Transverse colon (tissue), 4 donors: ENCODE measurements around the gene CDC42EP5. TPM values are rescaled to one million over a fixed set of nuclear protein-coding genes. Genes with fewer than 3 reads are reported as not detected.

ENCODE experiments used
- DNase-seq: peaks from one replicate; pipeline ENCODE4 v3.0.0-alpha.2; 2019
- H3K27ac ChIP-seq, 4 donors: fragments of 200-600 bp; sonication (generic); 2 replicates each; pipeline ENCODE4 v1.5.1; 2016 to 2018; ENCODE audit warnings: inconsistent platforms in 4 of 4
- H3K27me3 ChIP-seq: fragments of 200-600 bp; sonication (generic); 2 replicates; pipeline ENCODE4 v1.5.1; 2017; ENCODE audit warnings: inconsistent platforms
- H3K36me3 ChIP-seq, 4 donors: fragments of 200-600 bp; sonication (generic); 2 replicates each; pipeline ENCODE4 v1.5.1; 2017 to 2019; ENCODE audit warnings: inconsistent platforms in 4 of 4
- H3K4me1 ChIP-seq, 4 donors: fragments of 200-600 bp; sonication (generic); 2 replicates each; pipeline ENCODE4 v1.5.1; 2017 to 2020; ENCODE audit warnings: inconsistent platforms in 4 of 4
- H3K4me3 ChIP-seq, 4 donors: fragments of 200-600 bp; sonication (generic); 1 replicate in 1 of 4; 2 replicates in 3 of 4; pipeline versions ENCODE4 v1.5.1 to v1.6.1; 2017 to 2019; ENCODE audit warnings: inconsistent platforms in 4 of 4
- H3K9me3 ChIP-seq, 2 donors: fragments of 200-600 bp; sonication (generic); 2 replicates each; pipeline ENCODE4 v1.5.1; 2017 to 2019; ENCODE audit warnings: inconsistent platforms in 2 of 2
- EP300 ChIP-seq: sonication (generic); formaldehyde crosslinking; IDR thresholded peaks from one replicate; pipeline ENCODE4 v1.6.1; 2017; ENCODE audit warnings: antibody characterized with exemption, low read depth
- POLR2A ChIP-seq: fragments of 450-650 bp; IDR thresholded peaks from one replicate; pipeline ENCODE4 v1.6.1; 2016; ENCODE audit warnings: antibody characterized with exemption, mild to moderate bottlenecking, moderate library complexity
- POLR2AphosphoS5 ChIP-seq, 3 donors: sonication (generic); formaldehyde crosslinking; IDR thresholded peaks; one replicate each; pipeline ENCODE4 v1.6.1; 2016; ENCODE audit warnings: antibody characterized with exemption in 3 of 3
- WGBS, 2 donors: methylation state at CpG; one replicate each; pipeline ENCODE4 v1.1.5; 2018; ENCODE audit warnings: low coverage in 1 of 2; 5-methylcytosine and 5-hydroxymethylcytosine counted together
- in situ Hi-C, 4 donors: fragments of 200-750 bp; cut with MboI; loops; one replicate each; pipeline versions ENCODE4 v1.15.0 to v1.15.1; 2017; ENCODE audit warnings: low sequenced_read_pairs in 3 of 4, low pct_ligation_motif_present in 1 of 4, low pct_unique_long_range_greater_than_20kb in 1 of 4
- intact Hi-C: fragments of 100-400 bp; cut with DNase I; formaldehyde crosslinking; loops from one replicate; pipeline ENCODE4 v1.15.1; 2023; ENCODE audit warnings: low total_unique reads
- total RNA-seq, 4 donors: library from RNA; depleted of rRNA; stranded (reverse); fragments of >200 nt; gene quantifications; one replicate each; pipeline ENCODE4 v1.1.0, GENCODE V29; 2016
- TF ChIP-seq, protein P1 (sequence below), 5 experiments: fragments of 200-600 bp in 3 of 5; fragments of 450-650 bp in 2 of 5; sonication (generic) in 3 of 5; IDR thresholded peaks; 1 replicate in 2 of 5; 2 replicates in 3 of 5; pipeline ENCODE4 v1.5.1; 2016 to 2017; ENCODE audit warnings: antibody characterized with exemption in 5 of 5, inconsistent platforms in 3 of 5, mild to moderate bottlenecking in 2 of 5, moderate library complexity in 1 of 5

The CDC42EP5 gene
- total RNA-seq, 4 donors from 2014 or later, result 210 to 231 (median 214) TPM

DNA sequence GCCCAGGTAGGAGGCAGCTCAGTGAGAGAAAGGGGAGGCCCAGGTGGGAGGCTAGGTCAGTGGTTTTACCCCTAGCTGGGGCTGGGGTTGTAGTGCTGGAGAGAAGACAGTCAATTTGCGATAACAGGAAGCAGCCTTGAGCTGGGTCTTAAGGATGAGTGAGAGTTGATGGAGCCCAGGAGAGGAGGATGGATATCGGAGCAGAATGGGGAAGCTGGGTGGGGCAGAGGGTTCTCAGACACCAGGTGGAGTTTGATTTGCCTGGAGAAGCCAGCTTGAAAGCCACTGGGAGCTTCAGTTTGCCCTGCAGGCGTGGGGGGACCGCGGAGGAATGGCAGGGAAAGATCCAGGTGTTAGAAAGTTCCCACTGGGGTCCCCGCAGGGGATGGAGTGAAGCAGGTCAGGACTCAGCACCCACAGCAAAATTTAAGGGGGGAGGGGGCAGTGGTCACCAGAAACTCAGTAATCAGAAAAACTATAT is 836 bp upstream of the CDC42EP5 start:
- Histone ChIP-seq H3K27ac (peak overlapping the region; percentile 86 to 96 (median 92)), H3K27me3 (peaks cover 15% of the 10 kb centered on the region), H3K4me3 (peak overlapping the region in 3 of 4 donors; percentile 42 to 63 (median 54)), H3K4me1 (peaks cover 9 to 43% (median 32%) of the 10 kb centered on the region in 4 donors), H3K9me3 (no peaks in the 10 kb centered on the region), H3K36me3 (no peaks in the 10 kb centered on the region)
- WGBS, 2 donors, result 45 to 57% methylated on average over 1 to 6 of the region's 6 CpGs
- intact Hi-C loops (no loop called here), in situ Hi-C loops (no loop called here)
- TF ChIP-seq, protein P1, sequence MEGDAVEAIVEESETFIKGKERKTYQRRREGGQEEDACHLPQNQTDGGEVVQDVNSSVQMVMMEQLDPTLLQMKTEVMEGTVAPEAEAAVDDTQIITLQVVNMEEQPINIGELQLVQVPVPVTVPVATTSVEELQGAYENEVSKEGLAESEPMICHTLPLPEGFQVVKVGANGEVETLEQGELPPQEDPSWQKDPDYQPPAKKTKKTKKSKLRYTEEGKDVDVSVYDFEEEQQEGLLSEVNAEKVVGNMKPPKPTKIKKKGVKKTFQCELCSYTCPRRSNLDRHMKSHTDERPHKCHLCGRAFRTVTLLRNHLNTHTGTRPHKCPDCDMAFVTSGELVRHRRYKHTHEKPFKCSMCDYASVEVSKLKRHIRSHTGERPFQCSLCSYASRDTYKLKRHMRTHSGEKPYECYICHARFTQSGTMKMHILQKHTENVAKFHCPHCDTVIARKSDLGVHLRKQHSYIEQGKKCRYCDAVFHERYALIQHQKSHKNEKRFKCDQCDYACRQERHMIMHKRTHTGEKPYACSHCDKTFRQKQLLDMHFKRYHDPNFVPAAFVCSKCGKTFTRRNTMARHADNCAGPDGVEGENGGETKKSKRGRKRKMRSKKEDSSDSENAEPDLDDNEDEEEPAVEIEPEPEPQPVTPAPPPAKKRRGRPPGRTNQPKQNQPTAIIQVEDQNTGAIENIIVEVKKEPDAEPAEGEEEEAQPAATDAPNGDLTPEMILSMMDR (IDR thresholded peaks at IDR 0.05), result no peak
- no peak for DNase-seq

DNA sequence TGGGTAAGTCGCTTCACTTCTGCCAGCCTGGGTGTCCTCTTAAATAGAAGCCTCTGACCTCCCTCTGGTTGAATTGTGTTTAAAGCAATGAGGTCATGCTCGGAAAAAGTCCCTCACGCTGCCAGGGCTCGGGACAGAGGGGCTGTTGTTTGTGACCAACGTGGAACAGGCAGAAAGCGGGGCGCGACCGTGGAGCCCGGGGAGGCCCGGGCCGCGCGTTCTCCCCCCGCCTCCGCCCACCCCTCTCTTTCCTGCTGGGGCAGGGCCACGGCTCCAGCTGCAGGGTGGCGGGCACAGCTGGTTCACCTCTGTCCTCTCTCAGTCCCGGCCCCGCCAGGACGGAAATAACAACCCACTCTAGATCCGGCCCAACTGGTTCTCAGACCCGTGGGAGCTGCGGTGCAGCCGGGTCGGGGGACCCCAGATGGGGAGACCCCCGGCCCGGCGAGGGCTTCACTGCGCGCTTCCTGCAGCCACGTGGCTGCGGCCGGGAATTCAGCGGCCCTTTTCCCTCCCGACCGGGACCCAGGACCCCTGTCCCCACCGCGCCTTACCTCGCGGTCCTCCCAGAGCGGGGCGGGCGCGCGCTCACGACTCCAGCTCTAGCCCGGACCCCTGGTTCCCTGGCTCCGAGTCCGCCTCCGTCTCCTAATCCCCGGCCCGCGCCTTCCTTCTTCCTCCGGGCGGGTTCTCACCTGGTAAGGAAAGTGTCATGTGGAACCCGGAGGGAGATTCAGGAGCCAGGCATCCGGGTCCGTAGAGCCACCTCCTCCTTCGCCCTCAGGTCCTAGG is 1.9 kb downstream of the CDC42EP5 start:
- no peaks in the 10 kb centered on the region for H3K9me3 ChIP-seq
- 9 to 14% methylated on average over 1 to 48 of the region's 60 CpGs for WGBS, 2 donors
- in situ Hi-C loops (no loop called here), intact Hi-C loops (no loop called here)
- no peaks in the 10 kb centered on the region for H3K36me3 ChIP-seq
- H3K27me3 ChIP-seq, result peaks cover 15% of the 10 kb centered on the region
- H3K27ac ChIP-seq, result peak overlapping the region; percentile 96 to 99 (median 98)
- H3K4me1 ChIP-seq, result peaks cover 10 to 54% (median 42%) of the 10 kb centered on the region in 4 donors
- DNase-seq, result peak; percentile 62
- H3K4me3 ChIP-seq, result peak overlapping the region; percentile 35 to 74 (median 62)
- TF ChIP-seq, protein P1 (IDR thresholded peaks at IDR 0.05), result no peak
- TF ChIP-seq POLR2A, result peak; percentile 76
- no peak for TF ChIP-seq EP300
- peak in 2 of 3 donors; percentile 42 to 53 for TF ChIP-seq POLR2AphosphoS5 (IDR thresholded peaks at IDR 0.05)

DNA sequence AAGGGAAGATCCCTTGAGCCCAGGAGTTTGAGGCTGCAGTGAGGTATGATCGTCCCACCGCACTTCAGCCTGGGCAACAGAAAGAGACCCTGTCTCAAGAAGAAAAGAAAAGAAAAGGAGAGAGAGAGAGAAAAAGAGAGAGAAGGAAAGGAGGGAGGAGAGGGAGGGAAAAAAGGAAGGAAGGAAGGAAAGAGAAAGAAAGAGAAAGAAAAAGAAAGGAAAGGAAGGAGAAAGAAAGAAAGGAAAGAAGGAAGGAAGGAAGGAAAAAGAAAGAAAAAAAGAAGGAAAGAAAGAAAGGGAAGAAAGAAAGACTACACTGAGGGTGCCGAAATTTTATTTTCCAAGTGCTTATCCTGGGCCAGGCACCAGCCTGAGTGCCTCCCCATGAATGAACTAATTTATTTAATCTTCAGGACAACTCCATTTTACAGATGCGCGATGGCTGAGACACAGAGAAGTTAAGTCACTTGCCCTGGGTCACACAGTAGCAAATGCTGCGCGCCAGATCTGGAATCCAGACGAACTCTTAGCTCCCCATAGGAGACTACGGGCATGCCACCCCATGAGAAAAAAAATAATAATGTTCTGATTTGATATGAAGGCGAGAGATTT is 2.7 kb downstream of the CDC42EP5 start:
- Histone ChIP-seq H3K27me3 (peaks cover 15% of the 10 kb centered on the region), H3K27ac (peak overlapping the region; percentile 96 to 99 (median 98)), H3K4me1 (peaks cover 10 to 62% (median 44%) of the 10 kb centered on the region in 4 donors), H3K4me3 (peak overlapping the region in 3 of 4 donors; percentile 35 to 74 (median 62)), H3K36me3 (no peaks in the 10 kb centered on the region), H3K9me3 (no peaks in the 10 kb centered on the region)
- TF ChIP-seq POLR2A, result no peak
- no peak for TF ChIP-seq EP300
- TF ChIP-seq, protein P1 (IDR thresholded peaks at IDR 0.05), result no peak
- TF ChIP-seq POLR2AphosphoS5 (IDR thresholded peaks at IDR 0.05), result no peak
- in situ Hi-C loops, result no loop called here
- intact Hi-C loops, result no loop called here
- WGBS, 2 donors, result 26 to 56% methylated on average over 2 to 10 of the region's 10 CpGs
- no peak for DNase-seq

DNA sequence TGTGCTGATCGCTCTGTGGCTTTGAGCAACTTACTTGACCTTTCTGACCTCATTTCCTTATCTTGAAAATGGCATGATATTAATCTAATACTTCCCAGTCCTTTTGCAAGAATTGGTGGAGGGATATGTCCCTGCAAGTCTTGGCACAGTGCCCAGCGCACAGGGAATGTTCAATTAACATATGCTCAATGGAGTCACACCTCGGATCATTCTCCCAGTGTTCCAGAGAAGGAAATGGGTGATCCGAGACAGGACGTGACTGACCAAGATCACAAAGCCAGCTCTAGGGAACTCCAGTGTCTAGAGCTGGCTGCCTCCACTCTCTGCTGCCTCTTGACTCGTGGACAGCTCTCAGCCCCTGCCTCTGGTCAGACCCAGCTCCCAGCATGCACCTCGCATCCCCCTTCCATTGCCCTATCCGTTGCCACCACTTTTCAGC is 3.6 kb downstream of the CDC42EP5 start:
- WGBS, 2 donors, result 22 to 41% methylated on average over 2 to 8 of the region's 8 CpGs
- TF ChIP-seq POLR2AphosphoS5 (IDR thresholded peaks at IDR 0.05) (peak; percentile 29 to 68 (median 53)), POLR2A (peak; percentile 63), EP300 (no peak)
- Histone ChIP-seq H3K4me3 (peak overlapping the region in 3 of 4 donors; percentile 35 to 74 (median 62)), H3K4me1 (peaks cover 10 to 69% (median 49%) of the 10 kb centered on the region in 4 donors), H3K27me3 (peaks cover 15% of the 10 kb centered on the region), H3K27ac (peak overlapping the region; percentile 96 to 99 (median 98)), H3K9me3 (no peaks in the 10 kb centered on the region), H3K36me3 (no peaks in the 10 kb centered on the region)
- in situ Hi-C loops, result no loop called here
- intact Hi-C loops, result no loop called here
- DNase-seq, result peak; percentile 76
